PC-3 (cell line): ENCODE results near the gene PRTN3. TPM values are rescaled to one million over a fixed set of nuclear protein-coding genes. Genes with fewer than 3 reads are reported as not detected.

ENCODE experiments used
- ATAC-seq: fragments of 200-7000 bp; cut with Tn5 transposase; 2 replicates; pipeline ENCODE4 v1.9.1; 2020; ENCODE audit warnings: mild to moderate bottlenecking, moderate library complexity
- BruUV-seq: library from RNA; stranded (reverse); fragments of 400-500 nt; replicated peaks from 2 replicates; lab custom pipeline; 2021; lab: Mats Ljungman, UMichigan
- CTCF ChIA-PET: fragments of 300-600 bp; sonication (Branson Sonifier 250); formaldehyde crosslinking; loops from one replicate; lab custom pipeline; 2022; ENCODE audit warnings: antibody characterized with exemption; lab: Charles Lee
- POLR2A ChIA-PET: fragments of 300-600 bp; sonication (Branson Sonifier 250); formaldehyde crosslinking; loops from one replicate; lab custom pipeline; 2022; ENCODE audit warnings: antibody characterized with exemption; ENCODE audit not compliant: unreplicated experiment; lab: Charles Lee
- DNase-seq: peaks from one replicate; pipeline ENCODE4 v3.0.0-alpha.2; 2015
- H2AFZ ChIP-seq: fragments of 300-600 bp; sonication (generic); 2 replicates; pipeline ENCODE4 v1.6.0; 2016; ENCODE audit warnings: antibody characterized with exemption, low read length
- H3F3A ChIP-seq: fragments of 300-600 bp; sonication (generic); one replicate; pipeline ENCODE4 v1.6.0; 2017; ENCODE audit warnings: antibody characterized with exemption, low read length, control low read depth, mild to moderate bottlenecking; ENCODE audit not compliant: unreplicated experiment
- H3K27ac ChIP-seq: fragments of 300-600 bp; sonication (generic); 2 replicates; pipeline ENCODE4 v1.5.1; 2016; ENCODE audit warnings: mild to moderate bottlenecking, low read length
- H3K27me3 ChIP-seq: fragments of 300-600 bp; sonication (generic); 2 replicates; pipeline ENCODE4 v1.6.1; 2016; ENCODE audit warnings: low read length, mixed read lengths
- H3K36me3 ChIP-seq: fragments of 300-600 bp; sonication (generic); 2 replicates; pipeline ENCODE4 v1.6.1; 2016; ENCODE audit warnings: low read depth, mixed run types, low read length, mixed read lengths
- H3K4me1 ChIP-seq: fragments of 300-600 bp; sonication (generic); 2 replicates; pipeline ENCODE4 v1.5.1; 2016; ENCODE audit warnings: low read length; ENCODE audit not compliant: insufficient read depth
- H3K4me2 ChIP-seq: fragments of 300-600 bp; sonication (generic); 2 replicates; pipeline ENCODE4 v1.6.0; 2016; ENCODE audit warnings: low read length
- H3K4me3 ChIP-seq: fragments of 300-600 bp; sonication (generic); 2 replicates; pipeline ENCODE4 v1.5.1; 2016; ENCODE audit warnings: mild to moderate bottlenecking, low read length, mixed read lengths
- H3K79me2 ChIP-seq: fragments of 300-600 bp; sonication (generic); 2 replicates; pipeline ENCODE4 v1.6.1; 2017; ENCODE audit warnings: low read length, mixed read lengths
- H3K9ac ChIP-seq: fragments of 300-600 bp; sonication (generic); 2 replicates; pipeline ENCODE4 v1.6.0; 2016; ENCODE audit warnings: mild to moderate bottlenecking, low read length
- H3K9me2 ChIP-seq: fragments of 300-600 bp; sonication (generic); replicated peaks from 2 replicates; pipeline ENCODE4 v1.6.1; 2016; ENCODE audit warnings: mixed run types, low read length, mixed read lengths
- H3K9me3 ChIP-seq: fragments of 300-600 bp; sonication (generic); 2 replicates; pipeline ENCODE4 v1.6.1; 2016; ENCODE audit warnings: low read length, mixed read lengths
- H4K20me1 ChIP-seq: fragments of 300-600 bp; sonication (generic); 2 replicates; pipeline ENCODE4 v1.6.1; 2016; ENCODE audit warnings: low read length, mixed read lengths
- EZH2 ChIP-seq: fragments of 300-600 bp; sonication (generic); IDR thresholded peaks from one replicate; pipeline ENCODE4 v1.6.1; 2017; ENCODE audit warnings: antibody characterized with exemption, mild to moderate bottlenecking, low read length; ENCODE audit not compliant: unreplicated experiment
- EZH2phosphoT487 ChIP-seq: fragments of 300-600 bp; sonication (generic); IDR thresholded peaks from 2 replicates; pipeline ENCODE4 v1.6.1; 2018; ENCODE audit warnings: mild to moderate bottlenecking, antibody characterized with exemption, low read length, borderline replicate concordance
- intact Hi-C: fragments of 100-400 bp; cut with micrococcal nuclease; formaldehyde crosslinking; loops from 2 replicates; pipeline ENCODE4 v1.9.0; 2023
- microRNA-seq: library from miRNA; unstranded; fragments of <30 nt; microRNA quantifications from one replicate; pipeline ENCODE4 v1.1.0, GENCODE V29; 2020; ENCODE audit not compliant: unreplicated experiment
- total RNA-seq: library from RNA; depleted of rRNA; stranded (reverse); fragments of >200 nt; gene quantifications from 2 replicates; pipeline ENCODE4 v1.2.3, GENCODE V29; 2014; rRNA removed
- TF ChIP-seq, protein P1 (sequence below): fragments of 300-600 bp; sonication (generic); conservative IDR thresholded peaks from 2 replicates; pipeline ENCODE4 v1.5.1; 2017; ENCODE audit warnings: antibody characterized with exemption, low read depth, mild to moderate bottlenecking, low read length

PRTN3 gene
- total RNA-seq, 1 experiment from 2014 or later: 0.29 TPM

DNA sequence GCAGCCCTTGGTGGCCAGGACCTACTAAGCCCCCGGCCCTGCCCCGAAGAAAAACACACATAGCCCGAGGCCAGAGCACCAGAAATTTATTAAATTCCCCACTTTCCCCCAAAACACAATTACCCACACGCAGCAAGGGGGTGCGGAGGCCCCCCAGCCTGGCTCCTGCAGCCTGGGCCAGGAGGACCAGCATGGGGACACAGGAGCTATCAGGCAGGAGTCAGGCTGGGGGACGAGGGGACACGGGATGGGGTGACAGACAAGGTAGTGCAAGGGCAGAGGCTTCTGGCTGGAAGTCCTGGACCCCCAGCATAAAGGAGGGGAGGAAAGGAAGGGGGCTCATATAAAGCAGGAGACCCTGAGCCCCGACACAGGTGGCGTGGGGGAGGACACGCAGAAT is 55.6 kb downstream of the PRTN3 start:
- Histone ChIP-seq H4K20me1 (no peaks in the 10 kb centered on the region), H3K9ac (no peak overlapping the region), H3K36me3 (no peaks in the 10 kb centered on the region), H3F3A (peaks cover 3% of the 10 kb centered on the region), H3K4me2 (no peak overlapping the region), H3K4me3 (no peak overlapping the region), H3K9me2 (no peaks in the 10 kb centered on the region), H3K4me1 (no peaks in the 10 kb centered on the region), H3K27ac (no peak overlapping the region), H3K79me2 (peaks cover 9% of the 10 kb centered on the region), H3K27me3 (no peaks in the 10 kb centered on the region), H3K9me3 (no peaks in the 10 kb centered on the region), H2AFZ (no peak overlapping the region)
- no peak for ATAC-seq
- CTCF ChIA-PET: no interaction called here
- intact Hi-C loops: no loop called here
- BruUV-seq: no TSS peak
- POLR2A ChIA-PET: no interaction called here
- TF ChIP-seq, protein P1, sequence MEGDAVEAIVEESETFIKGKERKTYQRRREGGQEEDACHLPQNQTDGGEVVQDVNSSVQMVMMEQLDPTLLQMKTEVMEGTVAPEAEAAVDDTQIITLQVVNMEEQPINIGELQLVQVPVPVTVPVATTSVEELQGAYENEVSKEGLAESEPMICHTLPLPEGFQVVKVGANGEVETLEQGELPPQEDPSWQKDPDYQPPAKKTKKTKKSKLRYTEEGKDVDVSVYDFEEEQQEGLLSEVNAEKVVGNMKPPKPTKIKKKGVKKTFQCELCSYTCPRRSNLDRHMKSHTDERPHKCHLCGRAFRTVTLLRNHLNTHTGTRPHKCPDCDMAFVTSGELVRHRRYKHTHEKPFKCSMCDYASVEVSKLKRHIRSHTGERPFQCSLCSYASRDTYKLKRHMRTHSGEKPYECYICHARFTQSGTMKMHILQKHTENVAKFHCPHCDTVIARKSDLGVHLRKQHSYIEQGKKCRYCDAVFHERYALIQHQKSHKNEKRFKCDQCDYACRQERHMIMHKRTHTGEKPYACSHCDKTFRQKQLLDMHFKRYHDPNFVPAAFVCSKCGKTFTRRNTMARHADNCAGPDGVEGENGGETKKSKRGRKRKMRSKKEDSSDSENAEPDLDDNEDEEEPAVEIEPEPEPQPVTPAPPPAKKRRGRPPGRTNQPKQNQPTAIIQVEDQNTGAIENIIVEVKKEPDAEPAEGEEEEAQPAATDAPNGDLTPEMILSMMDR: no peak
- TF ChIP-seq EZH2phosphoT487: no peak
- TF ChIP-seq EZH2: no peak
- no peak for DNase-seq

DNA sequence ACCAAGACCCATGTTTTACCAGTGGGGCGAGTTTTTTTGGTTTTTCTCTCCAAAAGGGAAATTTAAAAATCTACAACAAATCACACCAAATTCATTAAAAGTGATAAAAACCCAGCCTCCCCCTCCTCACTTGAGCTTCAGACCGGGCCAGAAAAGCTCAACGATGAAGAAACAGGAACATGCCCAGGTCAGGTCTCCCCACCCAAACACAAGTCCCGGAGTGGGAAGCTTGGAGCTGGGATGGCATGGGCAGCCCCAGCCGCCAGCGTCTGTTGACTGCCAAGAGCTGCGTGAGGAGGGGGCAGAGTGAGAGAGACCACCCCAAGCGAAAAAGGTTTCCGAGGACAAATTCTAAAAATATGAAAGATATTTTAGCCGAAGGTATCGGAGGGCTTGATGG is 56.2 kb downstream of the PRTN3 start:
- Histone ChIP-seq H3F3A (peaks cover 3% of the 10 kb centered on the region), H3K4me3 (no peak overlapping the region), H3K9ac (no peak overlapping the region), H3K4me2 (no peak overlapping the region), H3K27me3 (no peaks in the 10 kb centered on the region), H3K79me2 (peaks cover 6% of the 10 kb centered on the region), H3K27ac (no peak overlapping the region), H3K9me3 (no peaks in the 10 kb centered on the region), H3K9me2 (no peaks in the 10 kb centered on the region), H3K4me1 (no peaks in the 10 kb centered on the region), H4K20me1 (no peaks in the 10 kb centered on the region), H3K36me3 (no peaks in the 10 kb centered on the region), H2AFZ (no peak overlapping the region)
- intact Hi-C loops: no loop called here
- no TSS peak for BruUV-seq
- TF ChIP-seq, protein P1: no peak
- TF ChIP-seq EZH2 (no peak), EZH2phosphoT487 (no peak)
- ATAC-seq: no peak
- ChIA-PET POLR2A (no interaction called here), CTCF (no interaction called here)
- no peak for DNase-seq

DNA sequence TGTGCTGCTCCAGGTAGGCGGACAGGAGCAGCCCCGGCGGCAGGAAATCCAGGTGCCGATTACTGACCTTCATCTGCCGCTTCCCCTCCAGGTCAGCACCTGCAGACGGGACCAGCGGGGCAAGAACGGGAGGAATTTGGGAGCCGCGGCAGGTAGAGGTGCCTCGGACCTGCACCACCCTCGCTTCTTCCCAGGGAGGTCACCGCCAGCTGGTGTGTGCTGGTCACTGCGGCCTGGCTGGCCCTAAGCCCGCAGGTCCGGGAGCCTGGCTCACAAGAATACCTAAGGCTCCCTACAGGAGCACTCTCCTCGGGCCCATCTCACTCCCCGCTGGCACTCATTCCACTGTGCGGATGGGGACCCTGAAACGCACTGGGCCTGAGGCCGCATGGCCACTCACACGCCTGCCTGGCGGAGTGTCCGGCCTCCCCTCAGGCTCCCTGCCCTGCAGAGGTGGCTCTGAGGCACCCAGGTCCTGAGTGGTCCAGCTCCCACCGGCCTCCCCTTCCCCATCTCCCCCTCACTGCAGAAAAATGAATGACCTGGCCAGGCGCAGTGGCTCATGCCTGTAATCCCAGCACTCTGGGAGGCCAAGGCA is 56.7 kb downstream of the PRTN3 start:
- intact Hi-C loops: no loop called here
- H4K20me1 ChIP-seq: no peaks in the 10 kb centered on the region
- H3K79me2 ChIP-seq: peaks cover under 1% of the 10 kb centered on the region
- peaks cover 3% of the 10 kb centered on the region for H3F3A ChIP-seq
- ATAC-seq: no peak
- no peak for DNase-seq
- ChIA-PET POLR2A (no interaction called here), CTCF (no interaction called here)
- no peaks in the 10 kb centered on the region for H3K9me3 ChIP-seq
- H3K4me1 ChIP-seq: no peaks in the 10 kb centered on the region
- no peak overlapping the region for H3K9ac ChIP-seq
- H3K27ac ChIP-seq: no peak overlapping the region
- H2AFZ ChIP-seq: no peak overlapping the region
- no peaks in the 10 kb centered on the region for H3K9me2 ChIP-seq
- no peaks in the 10 kb centered on the region for H3K27me3 ChIP-seq
- H3K4me3 ChIP-seq: no peak overlapping the region
- H3K4me2 ChIP-seq: no peak overlapping the region
- no peaks in the 10 kb centered on the region for H3K36me3 ChIP-seq
- TF ChIP-seq EZH2 (no peak), EZH2phosphoT487 (no peak)
- TF ChIP-seq, protein P1: 0 out of 2 replicates have a peak, but pooled peaks have one; percentile 21
- BruUV-seq: no TSS peak

Small RNA genes lying within 50 kb of the gene (microRNA-seq; reads per million reads assigned to microRNA genes)
- gene MIR3187 (21.3 reads per million, percentile 45 among the genes with 10 or more reads in this experiment), gene MIR4745 (4.5 reads per million, percentile 19 among the genes with 10 or more reads in this experiment)

Other genes starting within 250 kb of the PRTN3 start
- gene POLRMT, start 207.5 kb upstream of the PRTN3 start, total RNA-seq: 60.5 and 80.6 TPM in 2 replicates
- gene FGF22, start 201.1 kb upstream of the PRTN3 start, total RNA-seq: 0.81 and 1.3 TPM in 2 replicates
- gene RNF126, start 177.8 kb upstream of the PRTN3 start, total RNA-seq: 86.4 and 89.2 TPM in 2 replicates
- 49.9 and 53.3 TPM in 2 replicates for gene FSTL3, start 164.6 kb upstream of the PRTN3 start, total RNA-seq
- gene PRSS57, start 145.5 kb upstream of the PRTN3 start, total RNA-seq: not detected in 2 replicates
- 10.8 and 13.0 TPM in 2 replicates for gene PALM, start 132.1 kb upstream of the PRTN3 start, total RNA-seq
- gene MISP, start 89.9 kb upstream of the PRTN3 start, total RNA-seq: 115 and 130 TPM in 2 replicates
- 395 and 412 TPM in 2 replicates for gene PTBP1, start 43.5 kb upstream of the PRTN3 start, total RNA-seq
- not detected in 2 replicates for gene PLPPR3, start 19.0 kb upstream of the PRTN3 start, total RNA-seq
- not detected in 2 replicates for gene AZU1, start 13.2 kb upstream of the PRTN3 start, total RNA-seq
- not detected in 2 replicates for gene ELANE, start 11.3 kb downstream of the PRTN3 start, total RNA-seq
- gene CFD, start 18.7 kb downstream of the PRTN3 start, total RNA-seq: 22.4 and 38.0 TPM in 2 replicates
- 25.9 and 41.6 TPM in 2 replicates for gene MED16, start 52.2 kb downstream of the PRTN3 start, total RNA-seq
- gene RNU6-9, start 52.5 kb downstream of the PRTN3 start, total RNA-seq: not detected in 2 replicates
- gene R3HDM4, start 72.2 kb downstream of the PRTN3 start, total RNA-seq: 34.0 and 44.9 TPM in 2 replicates
- gene KISS1R, start 76.3 kb downstream of the PRTN3 start, total RNA-seq: 1.2 and 3.9 TPM in 2 replicates
- gene ARID3A, start 85.0 kb downstream of the PRTN3 start, total RNA-seq: 5.6 and 13.9 TPM in 2 replicates
- 56.7 and 99.6 TPM in 2 replicates for gene WDR18, start 143.3 kb downstream of the PRTN3 start, total RNA-seq
- 0.63 and 0.69 TPM in 2 replicates for gene GRIN3B, start 159.4 kb downstream of the PRTN3 start, total RNA-seq
- 136 and 162 TPM in 2 replicates for gene TMEM259, start 180.1 kb downstream of the PRTN3 start, total RNA-seq
- gene RNU6-2, start 180.5 kb downstream of the PRTN3 start, total RNA-seq: not detected in 2 replicates
- gene CNN2, start 185.6 kb downstream of the PRTN3 start, total RNA-seq: 97.9 and 107 TPM in 2 replicates
- gene ABCA7, start 199.1 kb downstream of the PRTN3 start, total RNA-seq: 27.3 and 31.3 TPM in 2 replicates
- gene ARHGAP45, start 226.2 kb downstream of the PRTN3 start, total RNA-seq: 45.3 and 68.4 TPM in 2 replicates